Activated gamma-delta T cell treated with Interleukin-2 at 50 U/mL for 16 hours (primary cell): ENCODE measurements around the gene ARSI.
"Not testable (repeated sequence)": the region's sequence is repeated elsewhere in the genome, so short reads cannot be mapped to it uniquely, and the experiment has no call there.

ENCODE experiments used
- DNase-seq: peaks from one replicate; pipeline ENCODE4 v3.0.0-alpha.2; 2020

ARSI gene

DNA sequence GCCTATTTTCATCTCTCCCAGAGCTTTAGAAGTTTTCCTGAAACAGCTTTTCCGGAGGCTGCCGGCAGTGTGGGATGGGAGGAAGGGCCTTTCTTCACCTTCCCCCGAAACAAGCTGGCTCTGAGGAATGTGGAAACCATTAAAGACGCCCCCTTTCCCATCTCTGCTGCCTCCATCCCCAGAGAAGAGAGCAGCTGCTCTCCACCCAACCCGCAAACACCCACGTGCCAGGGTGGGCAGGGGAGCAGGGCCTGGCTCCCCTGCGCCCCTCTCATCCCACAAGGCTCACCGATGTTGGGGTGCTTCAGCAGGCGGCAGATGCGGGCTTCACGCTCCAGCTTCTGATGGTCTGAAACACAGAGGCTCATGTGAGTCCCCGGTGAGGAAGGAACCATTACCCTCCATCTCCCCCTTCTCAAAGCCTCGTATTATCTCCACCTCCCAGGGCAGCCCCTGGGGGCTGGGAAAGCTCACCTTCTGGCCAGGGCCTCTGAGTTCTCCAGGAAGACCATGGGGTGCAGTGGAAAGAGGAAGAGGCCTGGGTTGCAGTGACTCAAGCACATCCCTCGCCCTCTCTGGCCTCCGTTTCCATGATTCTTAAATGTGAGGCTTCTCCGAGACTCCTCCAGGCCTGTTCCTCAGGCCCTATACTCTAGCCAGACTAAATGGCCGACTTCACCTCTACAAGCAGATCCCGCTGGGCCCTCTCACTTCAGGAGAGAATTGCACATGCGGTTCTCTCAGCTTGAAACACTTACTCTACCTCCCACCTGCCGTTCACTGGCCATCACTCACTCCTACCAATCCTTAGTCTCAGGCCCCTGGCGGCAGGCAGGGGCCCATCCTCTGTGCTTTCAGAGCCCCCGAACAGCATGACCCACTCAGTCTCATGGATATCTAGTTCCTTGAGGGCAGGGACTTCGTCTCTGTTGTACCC lies 37.8 kb downstream of the ARSI start:
- no peak for DNase-seq

DNA sequence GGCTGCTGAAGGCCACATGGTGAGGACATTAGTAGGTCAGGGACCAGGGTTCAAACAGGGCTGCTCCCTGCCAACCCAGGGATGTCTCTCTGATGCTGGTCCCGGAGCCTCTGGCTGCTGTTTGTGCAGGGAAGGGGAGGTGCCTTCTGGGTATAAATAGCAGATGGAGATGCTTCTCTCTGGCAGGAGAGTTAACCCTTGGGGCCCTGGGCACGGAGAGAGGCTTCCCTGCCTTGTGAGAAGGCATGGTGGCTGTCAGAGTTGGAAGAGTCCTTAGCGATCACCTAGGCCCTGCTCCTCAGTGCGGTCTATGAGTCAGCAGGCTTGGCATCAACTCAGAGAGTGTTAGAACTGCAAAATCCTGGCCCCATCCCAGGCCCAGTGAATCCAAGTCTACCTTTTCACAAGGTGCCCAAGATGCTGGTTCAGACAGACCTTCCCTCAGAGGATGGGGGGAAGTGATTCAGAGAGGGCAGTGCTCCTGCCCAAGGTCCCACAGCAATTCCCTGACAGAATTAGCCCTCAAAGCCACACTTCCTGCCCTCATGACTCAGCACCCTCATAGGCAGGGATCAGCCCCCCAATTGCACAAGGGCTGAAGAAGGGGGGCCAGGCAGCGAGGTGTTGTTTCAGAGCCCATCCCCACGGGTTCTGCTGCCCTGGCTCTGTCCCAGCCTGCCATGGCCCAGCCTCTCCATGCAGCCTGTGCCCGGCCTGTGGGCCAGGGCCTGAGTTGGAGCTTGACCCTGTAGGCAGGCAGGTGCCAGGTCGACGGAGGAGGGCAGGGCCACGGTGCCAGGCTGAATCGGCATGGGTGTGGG lies 38.7 kb downstream of the ARSI start:
- DNase-seq, result no peak

DNA sequence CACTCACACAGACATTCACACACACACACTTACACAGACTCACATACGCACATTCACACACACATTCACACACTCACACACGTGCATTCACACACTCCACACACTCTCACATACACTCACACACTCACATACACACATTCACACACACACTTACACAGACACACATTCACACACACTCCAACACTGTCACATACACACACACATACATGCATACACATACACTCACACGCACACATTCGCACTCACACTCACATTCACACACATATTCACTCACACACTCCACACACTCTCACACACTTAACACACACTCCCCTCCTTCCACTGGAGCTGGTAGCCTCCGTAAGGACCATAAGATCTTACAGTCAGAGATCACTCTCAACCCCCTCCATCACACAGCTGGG lies 39.3 kb downstream of the ARSI start:
- DNase-seq, result no peak

DNA sequence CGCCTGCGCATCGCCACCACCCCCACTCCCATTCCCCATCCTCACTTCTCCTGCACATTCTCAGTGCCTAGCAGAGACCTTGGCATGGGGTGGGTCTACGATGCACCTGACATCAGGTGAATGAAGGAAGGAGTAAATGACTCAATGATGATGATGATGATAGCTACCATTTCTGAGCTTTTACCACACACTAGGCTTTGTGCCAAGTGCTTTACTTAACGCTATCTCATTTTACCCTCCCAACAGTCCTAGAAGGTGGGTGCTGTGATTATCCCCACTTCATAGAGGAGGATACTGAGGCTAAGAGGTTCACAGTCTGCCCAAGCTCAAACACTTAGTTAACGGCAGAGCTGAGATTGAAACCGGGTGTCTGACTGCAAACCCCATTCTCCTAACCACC lies 40.2 kb downstream of the ARSI start:
- DNase-seq, result no peak

DNA sequence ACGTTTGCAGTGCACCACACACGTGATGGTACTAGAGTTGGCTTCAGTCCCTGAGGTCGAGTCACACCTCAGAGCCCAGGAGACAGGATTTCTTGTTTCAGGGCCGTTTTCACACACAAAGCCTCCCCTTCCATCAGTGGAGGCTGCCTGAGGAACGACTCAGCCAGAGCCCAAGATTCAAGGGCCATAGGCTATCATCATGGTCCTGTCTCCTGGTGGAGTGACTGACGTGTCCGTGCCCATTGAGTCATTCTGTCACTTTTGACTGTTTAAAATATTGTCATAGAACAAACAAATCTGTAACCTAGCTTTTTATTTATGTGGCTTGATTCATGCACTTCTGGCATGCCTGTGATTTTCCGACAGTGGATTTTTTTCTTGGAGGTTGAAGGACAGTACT lies 41.5 kb downstream of the ARSI start:
- no peak for DNase-seq

DNA sequence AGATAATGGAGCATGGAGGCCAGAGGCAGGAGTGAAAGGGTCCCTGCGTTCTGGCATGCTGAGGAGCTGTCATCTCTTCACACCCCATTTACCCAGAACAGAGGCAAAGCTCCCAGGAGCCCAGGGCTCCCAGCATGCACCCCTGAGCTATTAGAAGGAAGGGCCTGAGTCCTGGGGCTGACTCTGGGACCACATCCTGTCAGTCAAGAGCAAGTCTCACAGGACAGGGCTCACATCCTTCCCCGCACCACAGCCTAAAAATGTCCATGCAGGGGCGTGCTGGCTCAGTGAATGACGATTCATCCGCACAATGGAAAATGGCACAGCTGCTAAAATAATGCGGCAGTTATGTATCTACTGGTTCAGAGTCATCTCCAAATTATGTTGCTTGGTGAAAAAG lies 44.6 kb downstream of the ARSI start:
- no peak for DNase-seq

DNA sequence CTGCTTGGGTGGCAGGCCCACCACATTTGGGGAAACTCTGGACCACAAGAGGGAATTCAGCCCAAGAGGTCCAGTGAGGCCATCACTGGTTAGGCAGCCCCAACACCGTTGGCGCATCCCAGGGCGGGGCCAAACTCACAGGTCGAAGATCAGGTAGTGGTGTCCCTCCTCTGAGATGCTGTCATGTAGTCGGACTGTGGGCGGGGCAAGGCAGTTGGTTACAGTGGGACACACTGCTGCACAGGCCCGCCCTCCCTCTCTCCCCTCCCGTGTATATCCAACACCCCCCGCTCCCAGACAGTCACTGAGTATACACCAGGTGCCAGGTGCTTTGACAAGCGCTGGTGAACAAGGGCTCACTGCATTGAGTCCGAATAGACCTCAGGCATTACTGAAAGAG lies 45.3 kb downstream of the ARSI start:
- DNase-seq, result no peak

DNA sequence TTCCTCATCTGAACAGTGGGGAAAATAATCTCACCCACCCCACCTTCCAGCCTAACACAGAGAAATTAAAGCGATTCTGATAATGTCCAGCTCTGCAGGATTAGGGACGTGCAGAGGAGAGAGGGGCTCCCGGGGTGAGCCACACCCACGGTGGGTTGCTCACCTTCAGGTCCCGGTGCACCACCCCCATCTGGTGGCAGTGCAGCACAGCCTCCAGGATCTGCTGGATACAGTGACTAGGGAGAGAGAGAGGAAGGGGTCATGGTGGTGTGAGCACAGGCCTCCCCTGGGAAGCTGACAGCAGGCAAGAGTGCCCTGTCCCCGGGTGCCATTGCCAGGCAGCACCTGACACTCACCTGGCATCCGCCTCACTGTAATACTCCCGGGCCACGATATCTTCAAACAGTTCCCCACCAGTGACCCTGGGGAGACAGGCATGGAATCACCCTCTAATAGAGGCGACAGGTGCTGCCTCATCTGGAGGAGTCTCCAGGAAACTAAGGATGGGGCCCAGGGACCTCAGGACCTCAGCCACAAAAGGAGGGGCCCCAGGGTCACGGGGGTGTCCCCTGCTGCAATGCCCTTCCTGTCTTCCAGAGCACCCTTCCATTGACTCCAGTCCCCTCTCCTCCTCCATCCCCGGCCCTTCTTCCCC lies 46.2 kb downstream of the ARSI start:
- no peak for DNase-seq

DNA sequence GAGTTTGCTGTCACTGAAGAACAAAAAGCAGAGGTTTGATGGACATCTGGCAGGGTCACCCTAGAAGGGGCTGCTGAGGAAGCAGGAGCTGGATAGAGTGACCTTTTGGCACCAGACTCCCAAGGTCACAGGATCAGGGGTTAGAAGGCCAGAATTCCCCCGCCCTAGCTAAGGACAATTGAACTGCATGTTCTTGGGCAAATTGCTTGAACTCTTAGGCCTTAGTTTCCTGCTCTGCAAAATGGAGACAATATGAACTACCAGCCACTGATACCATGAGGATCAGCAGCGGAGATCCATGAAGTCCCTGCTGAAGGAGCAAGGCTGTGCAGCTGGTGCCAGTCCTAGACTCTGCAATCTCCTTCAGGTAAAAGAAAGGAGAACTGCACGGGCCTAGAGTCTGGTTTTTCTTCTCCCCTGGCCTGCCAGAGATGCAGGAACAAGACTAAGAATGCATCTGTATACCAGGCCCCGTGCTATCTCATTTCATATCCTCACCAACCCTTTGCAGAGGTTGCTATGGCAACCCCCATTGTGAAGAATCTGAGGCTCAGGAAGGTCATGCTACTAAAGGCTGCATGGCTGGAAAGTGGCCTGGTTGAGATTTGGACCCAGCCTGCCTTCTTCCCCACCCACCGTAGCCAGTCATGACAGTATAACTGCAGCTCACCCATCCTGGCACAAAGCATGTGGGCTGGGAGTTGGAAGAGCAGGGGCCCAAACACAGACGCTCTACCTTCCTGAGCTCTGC lies 46.9 kb downstream of the ARSI start:
- no peak for DNase-seq

DNA sequence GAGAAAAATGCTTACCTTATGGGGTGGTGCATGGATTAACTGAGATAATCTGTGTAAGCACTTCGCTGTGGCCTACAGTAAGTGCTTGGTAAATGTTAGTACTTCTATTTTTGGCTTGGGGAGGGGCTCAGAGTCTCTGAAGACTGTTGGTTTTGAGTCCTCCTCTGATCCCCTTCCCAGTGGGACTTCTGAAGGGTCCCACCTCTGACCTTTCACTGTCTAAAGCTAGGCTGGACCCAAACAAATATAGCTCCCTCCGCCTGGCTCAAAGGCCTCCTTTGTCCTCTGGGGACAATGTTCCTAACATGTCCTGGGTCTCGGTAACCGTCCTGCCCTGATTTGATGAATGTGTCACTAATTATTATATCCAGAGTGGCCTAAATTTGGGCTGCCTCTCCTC lies 47.9 kb downstream of the ARSI start:
- no peak for DNase-seq

DNA sequence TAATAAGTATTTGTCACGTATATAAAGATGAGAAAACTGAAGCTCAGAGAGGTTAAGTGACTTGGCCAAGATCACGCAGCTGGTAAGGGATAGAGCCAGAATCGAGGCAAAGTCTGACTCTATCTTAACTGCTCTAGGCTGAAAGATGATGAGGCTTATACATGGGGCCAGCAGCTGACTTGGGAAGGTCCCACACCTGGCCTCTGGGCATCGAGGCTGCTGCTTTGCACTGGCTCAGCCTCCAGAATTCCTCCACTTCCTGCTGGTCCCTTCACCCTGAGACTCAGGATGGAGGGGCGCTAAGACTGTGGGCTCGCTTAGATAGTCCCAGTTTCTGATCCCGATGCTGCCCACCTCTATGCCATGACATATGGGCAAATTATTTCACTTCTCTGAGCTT lies 48.3 kb downstream of the ARSI start:
- no peak for DNase-seq

DNA sequence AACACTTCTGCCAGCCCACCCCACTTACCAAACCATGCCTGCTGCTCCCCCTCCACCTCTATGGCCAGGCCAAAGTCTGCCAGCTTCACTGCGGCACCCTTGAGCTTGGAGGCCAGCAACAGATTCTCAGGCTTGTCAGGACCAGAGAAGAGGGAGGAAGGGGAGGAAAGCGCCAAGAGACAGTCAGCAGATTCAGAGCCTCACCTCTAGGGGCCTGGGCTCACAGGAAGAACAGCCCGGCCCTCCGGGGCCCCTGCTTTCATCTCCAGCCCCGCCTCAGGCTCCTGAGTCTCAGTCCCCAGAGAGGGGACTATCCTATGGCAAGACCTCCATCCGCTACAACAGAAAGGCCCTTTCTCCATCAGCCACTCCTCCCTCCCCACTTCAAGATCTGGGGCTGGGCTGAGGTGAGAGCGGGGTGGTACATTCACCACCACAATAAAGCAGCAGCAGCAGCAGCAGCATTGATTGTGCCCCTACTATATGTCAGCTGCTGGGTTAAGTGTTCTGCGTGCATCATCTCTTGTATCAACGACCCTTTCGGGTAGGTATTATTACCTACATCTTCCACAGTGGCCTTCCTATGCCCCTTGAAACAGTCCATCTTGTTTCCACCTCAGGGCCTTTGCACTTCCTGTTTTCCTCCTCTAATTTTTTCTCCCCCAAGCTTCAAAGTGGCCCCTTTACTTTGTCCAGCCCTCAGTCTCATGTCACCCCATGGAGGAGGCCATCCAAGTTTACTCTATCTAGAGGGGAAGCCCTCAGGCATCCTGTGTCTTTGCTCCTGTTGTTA lies 49.1 kb downstream of the ARSI start:
- no peak for DNase-seq

DNA sequence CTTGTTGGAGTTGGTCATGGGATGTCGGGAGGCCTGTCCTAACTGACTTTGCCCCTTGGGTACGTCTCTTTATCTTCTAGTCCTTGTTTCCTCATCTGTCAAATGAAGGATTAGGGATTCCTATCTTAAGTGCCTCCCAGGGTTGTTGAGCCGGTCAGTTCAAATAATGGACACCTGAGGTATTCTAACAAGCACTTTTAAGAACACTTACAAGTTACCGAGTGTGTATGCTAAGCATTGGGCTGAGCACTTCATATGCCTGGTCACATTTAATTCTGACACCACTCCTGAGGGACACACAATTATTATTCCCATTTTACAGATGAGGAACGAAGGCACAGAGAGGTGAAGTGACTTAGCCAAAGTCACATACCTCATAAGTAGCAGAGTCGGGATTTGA lies 50.2 kb downstream of the ARSI start:
- no peak for DNase-seq

DNA sequence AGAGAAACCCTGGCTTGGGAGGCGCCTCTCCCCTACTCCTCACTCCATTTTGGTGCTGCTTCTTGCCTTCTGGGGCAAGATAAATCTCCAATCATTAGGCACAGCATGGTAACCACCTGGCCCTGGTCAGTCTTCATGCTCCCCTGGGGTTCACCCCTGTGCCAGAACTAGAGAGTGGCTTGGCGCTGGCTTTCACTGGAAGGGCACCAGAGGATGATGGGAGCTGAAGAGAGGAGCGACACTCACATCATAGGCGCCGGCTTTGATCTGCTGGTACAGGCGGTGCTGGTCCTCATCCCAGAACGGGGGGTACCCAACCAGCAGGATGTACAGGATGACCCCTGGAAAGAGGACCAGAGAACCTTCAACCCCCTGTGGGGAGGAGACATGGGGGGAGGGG lies 51.2 kb downstream of the ARSI start:
- DNase-seq, result no peak

DNA sequence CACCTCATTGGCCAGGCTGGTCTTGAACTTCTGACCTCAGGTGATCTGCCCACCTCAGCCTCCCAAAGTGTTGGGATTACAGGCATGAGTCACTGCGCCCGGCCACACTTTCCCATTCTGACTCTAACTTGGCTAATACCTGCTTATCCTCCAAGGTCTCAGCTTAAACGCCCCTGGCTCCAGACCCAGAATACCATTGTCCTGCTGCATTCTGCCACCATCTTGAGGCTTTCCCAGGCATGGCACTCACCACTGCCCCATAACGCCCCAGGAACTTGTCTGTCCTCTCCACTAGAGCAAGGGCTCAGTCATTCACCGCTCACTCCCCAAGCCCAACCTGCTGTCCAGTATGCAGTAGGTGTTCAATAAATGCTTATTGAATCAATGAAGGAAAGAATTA lies 53.0 kb downstream of the ARSI start:
- DNase-seq, result no peak

DNA sequence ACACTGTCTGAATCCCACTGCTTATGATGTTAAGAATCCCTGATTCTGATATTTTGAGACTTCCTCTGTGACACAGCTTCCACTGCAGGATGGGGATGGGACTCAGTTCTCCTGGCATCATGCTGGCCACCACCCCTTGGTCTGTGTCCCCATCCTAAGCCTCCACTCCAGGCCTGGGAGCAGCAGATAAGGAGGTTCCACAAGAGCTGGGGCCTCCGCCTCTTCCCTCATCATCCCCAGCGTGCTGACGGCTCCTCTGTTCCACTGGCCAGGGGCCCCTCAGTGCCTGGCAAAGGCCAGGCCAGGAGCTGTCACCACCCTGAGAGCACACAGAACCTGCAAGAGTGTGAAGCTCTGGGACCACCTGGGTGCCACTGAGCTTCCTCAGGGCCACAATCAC lies 53.8 kb downstream of the ARSI start:
- DNase-seq, result no peak

DNA sequence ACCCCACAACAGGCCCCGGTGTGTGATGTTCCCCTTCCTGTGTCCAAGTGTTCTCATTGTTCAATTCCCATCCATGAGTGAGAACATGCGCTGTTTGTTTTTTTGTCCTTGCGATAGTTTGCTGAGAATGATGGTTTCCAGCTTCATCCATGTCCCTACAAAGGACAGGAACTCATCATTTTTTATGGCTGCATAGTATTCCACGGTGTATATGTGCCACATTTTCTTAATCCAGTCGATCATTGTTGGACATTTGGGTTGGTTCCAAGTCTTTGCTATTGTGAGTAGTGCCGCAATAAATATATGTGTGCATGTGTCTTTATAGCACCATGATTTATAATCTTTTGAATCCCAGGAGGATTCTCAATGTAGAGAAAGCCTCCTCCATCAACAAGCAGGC lies 54.2 kb downstream of the ARSI start:
- not testable (repeated sequence) for DNase-seq

DNA sequence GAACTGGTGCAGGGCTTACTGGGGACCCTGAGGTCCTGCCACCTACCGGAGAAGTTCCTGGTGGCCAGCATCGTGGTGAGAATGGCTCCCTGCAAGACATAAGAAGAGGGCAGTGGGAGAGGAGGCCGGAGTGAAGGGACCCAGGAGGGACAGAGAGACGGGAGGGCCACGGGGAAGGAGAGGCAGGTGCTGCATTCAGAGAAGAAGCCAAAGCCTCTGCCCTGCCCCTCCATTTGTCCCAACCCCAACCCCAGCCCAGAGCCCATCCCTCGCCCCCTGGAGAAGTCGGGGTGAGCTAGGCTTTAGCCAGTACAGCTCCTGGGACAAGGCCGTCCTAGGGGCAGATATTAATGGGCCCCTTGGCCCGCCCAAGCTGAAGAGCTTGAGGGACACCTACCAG lies 55.0 kb downstream of the ARSI start:
- DNase-seq, result no peak

DNA sequence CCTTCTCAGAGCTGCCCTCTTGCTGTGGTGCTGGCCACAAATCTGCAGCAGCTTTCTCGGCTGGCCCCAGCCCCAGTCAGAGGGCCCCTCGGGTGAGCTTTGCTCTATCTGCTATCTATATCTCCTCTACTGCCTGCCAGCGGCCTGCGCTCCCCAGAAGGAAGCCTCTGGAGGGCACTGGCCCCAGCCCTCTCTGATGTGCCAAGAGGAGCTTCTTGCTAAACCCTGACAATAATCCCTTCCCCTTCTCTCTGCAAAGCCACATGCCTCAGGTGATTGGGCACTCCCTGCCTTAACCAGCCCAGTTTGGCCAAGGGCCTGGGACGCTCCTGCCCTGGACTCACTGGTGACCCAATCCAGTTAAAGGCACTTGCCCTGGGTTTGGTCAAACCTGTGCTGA lies 55.9 kb downstream of the ARSI start:
- no peak for DNase-seq

DNA sequence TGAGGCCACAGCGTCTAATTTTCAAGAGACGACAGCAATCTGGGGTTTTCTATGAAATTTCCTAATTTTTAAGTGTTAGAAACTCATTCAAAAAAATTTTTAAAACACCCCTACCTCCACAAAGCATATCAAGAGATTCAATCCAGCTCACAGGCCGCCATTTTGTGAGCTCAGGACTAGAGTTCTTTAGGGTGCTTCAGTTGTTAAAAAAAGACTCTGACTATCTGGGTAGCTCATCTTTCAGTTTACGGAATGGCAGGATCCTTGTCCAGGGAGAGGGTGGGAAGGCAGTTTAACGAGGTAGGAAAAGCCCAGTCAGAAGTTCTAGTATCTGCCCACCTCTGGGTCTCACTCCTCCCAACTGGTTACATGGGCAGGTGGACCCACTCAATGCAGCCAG lies 56.3 kb downstream of the ARSI start:
- no peak for DNase-seq
